ENCODE results near the gene PCNX2. TPM values are rescaled to one million over a fixed set of nuclear protein-coding genes. Genes with fewer than 3 reads are reported as not detected.

The PCNX2 gene
- total and polyA plus RNA-seq, 2 of the 13 experiments (the other 11 are each of a cell fraction or from before 2014, with no cell fraction given) = 0.11 to 0.42 TPM

DNA sequence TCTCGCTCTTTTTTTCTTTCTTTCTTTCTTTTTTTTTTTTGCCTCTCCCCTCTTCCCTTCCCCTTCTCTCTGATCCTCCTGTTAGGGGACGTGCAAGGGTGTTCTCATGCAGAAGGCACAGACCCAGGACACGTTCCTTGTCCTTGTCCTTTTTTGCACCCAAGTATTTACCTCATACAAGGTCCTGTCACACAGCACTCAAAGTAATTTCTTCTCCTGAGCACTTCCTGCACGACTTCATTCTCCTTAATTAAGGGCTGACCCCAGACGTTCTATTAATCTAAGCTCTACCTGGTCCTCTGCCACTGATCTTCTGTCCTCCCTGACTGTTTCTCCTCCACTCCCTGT, 424 bp upstream of the PCNX2 start:
- BruUV-seq (replicated peaks) = no TSS peak

More for the DNA sequence above, 424 bp upstream of the PCNX2 start:
- DNase-seq (ENCODE audit: low spot score) = no peak
- in situ Hi-C loops (cut with HindIII; ENCODE audit: extremely low pct_ligation_motif_present, low pct_unique_long_range_greater_than_20kb) = no loop called here
- ChIA-PET POLR2A (no interaction called here), CTCF (ENCODE audit: low intra/inter-chr PET ratio, low total read pairs) (no interaction called here)
- no peaks in the 10 kb centered on the region for H3K4me1 ChIP-seq (ENCODE audit: insufficient read depth, low read length)
- TF ChIP-seq THYN1 (CRISPR knock-in tag; IDR thresholded peaks at IDR 0.05; ENCODE audit: borderline replicate concordance, low read depth) = no peak
- TF ChIP-seq XRCC5 (optimal IDR thresholded peaks at IDR 0.05; ENCODE audit: low read length) = no peak
- no peak for TF ChIP-seq CAMTA2 (CRISPR knock-in tag; IDR thresholded peaks at IDR 0.05; ENCODE audit: borderline replicate concordance)
- TF ChIP-seq, protein P1, sequence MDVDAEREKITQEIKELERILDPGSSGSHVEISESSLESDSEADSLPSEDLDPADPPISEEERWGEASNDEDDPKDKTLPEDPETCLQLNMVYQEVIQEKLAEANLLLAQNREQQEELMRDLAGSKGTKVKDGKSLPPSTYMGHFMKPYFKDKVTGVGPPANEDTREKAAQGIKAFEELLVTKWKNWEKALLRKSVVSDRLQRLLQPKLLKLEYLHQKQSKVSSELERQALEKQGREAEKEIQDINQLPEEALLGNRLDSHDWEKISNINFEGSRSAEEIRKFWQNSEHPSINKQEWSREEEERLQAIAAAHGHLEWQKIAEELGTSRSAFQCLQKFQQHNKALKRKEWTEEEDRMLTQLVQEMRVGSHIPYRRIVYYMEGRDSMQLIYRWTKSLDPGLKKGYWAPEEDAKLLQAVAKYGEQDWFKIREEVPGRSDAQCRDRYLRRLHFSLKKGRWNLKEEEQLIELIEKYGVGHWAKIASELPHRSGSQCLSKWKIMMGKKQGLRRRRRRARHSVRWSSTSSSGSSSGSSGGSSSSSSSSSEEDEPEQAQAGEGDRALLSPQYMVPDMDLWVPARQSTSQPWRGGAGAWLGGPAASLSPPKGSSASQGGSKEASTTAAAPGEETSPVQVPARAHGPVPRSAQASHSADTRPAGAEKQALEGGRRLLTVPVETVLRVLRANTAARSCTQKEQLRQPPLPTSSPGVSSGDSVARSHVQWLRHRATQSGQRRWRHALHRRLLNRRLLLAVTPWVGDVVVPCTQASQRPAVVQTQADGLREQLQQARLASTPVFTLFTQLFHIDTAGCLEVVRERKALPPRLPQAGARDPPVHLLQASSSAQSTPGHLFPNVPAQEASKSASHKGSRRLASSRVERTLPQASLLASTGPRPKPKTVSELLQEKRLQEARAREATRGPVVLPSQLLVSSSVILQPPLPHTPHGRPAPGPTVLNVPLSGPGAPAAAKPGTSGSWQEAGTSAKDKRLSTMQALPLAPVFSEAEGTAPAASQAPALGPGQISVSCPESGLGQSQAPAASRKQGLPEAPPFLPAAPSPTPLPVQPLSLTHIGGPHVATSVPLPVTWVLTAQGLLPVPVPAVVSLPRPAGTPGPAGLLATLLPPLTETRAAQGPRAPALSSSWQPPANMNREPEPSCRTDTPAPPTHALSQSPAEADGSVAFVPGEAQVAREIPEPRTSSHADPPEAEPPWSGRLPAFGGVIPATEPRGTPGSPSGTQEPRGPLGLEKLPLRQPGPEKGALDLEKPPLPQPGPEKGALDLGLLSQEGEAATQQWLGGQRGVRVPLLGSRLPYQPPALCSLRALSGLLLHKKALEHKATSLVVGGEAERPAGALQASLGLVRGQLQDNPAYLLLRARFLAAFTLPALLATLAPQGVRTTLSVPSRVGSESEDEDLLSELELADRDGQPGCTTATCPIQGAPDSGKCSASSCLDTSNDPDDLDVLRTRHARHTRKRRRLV (CRISPR knock-in tag; IDR thresholded peaks at IDR 0.05) = no peak
- no peak for TF ChIP-seq PAWR (CRISPR knock-in tag; IDR thresholded peaks at IDR 0.05; ENCODE audit: borderline replicate concordance)
- no peak for TF ChIP-seq RFX5 (IDR thresholded peaks at IDR 0.05; ENCODE audit: low read depth, low read length)
- no peak for TF ChIP-seq ZEB1 (IDR thresholded peaks at IDR 0.05; ENCODE audit: insufficient replicate concordance, low read depth)
- no peaks in the 10 kb centered on the region for H3K79me2 ChIP-seq (ENCODE audit: insufficient read depth, low read length)
- H3K27me3 ChIP-seq (ENCODE audit: control insufficient read depth in 1 of 2, insufficient read depth in 2 of 2, low read length in 2 of 2) = peaks cover 0 to 6% of the 10 kb centered on the region in 2 experiments; a peak in 1 of 5 replicates
- H3K9me3 ChIP-seq (ENCODE audit: low read length) = no peaks in the 10 kb centered on the region
- H2AFZ ChIP-seq (ENCODE audit: low read length) = no peak overlapping the region
- intact Hi-C loops (cut with micrococcal nuclease; ENCODE audit: unreplicated experiment) = no loop called here
- no peaks in the 10 kb centered on the region for H4K20me1 ChIP-seq (ENCODE audit: insufficient read depth, low read length)
- no peak overlapping the region for H3K4me2 ChIP-seq (ENCODE audit: low read depth, low read length)
- H3K27ac ChIP-seq (ENCODE audit: extremely low read length, insufficient read depth, low read length) = no peak overlapping the region
- H3K4me3 ChIP-seq (replicated peaks in 1 of 3; ENCODE audit: insufficient read depth in 1 of 3, low read depth in 2 of 3, low read length in 3 of 3) = no peak overlapping the region
- no peak overlapping the region for H3K9ac ChIP-seq (ENCODE audit: insufficient read depth, low read depth, low read length)
- no peaks in the 10 kb centered on the region for H3K36me3 ChIP-seq (replicated peaks in 1 of 2; ENCODE audit: control insufficient read depth in 1 of 2, insufficient read depth in 2 of 2, low read length in 2 of 2)
- FAIRE-seq = no peak
- ATAC-seq = no peak
- 12% methylated on average over 5 of the region's 5 CpGs for WGBS (ENCODE audit: low lambda C conversion rate)
